Sigmoid colon (tissue), 4 donors: Measurements from ENCODE around the gene TINCR.

Experiments used
- CTCF ChIP-seq, 4 experiments: fragments of 450-650 bp in 3 of 4; fragments of 200-600 bp in 1 of 4; IDR thresholded peaks; one replicate each; pipeline ENCODE4 v1.5.1; 2016 to 2019; ENCODE audit warnings: antibody characterized with exemption in 4 of 4, mild to moderate bottlenecking in 3 of 4, moderate library complexity in 2 of 4
- EP300 ChIP-seq, 4 donors: sonication (generic); formaldehyde crosslinking; IDR thresholded peaks; one replicate each; pipeline ENCODE4 v1.6.1; 2017; ENCODE audit warnings: antibody characterized with exemption in 4 of 4

GRCh38 chr19:5594521-5594950 is 26.8 kb upstream of the TINCR start:
- TF ChIP-seq CTCF (IDR thresholded peaks at IDR 0.05) (no peak), EP300 (IDR thresholded peaks at IDR 0.05) (no peak)
